ENCODE results near the gene TRPM4.

Gene TRPM4

DNA sequence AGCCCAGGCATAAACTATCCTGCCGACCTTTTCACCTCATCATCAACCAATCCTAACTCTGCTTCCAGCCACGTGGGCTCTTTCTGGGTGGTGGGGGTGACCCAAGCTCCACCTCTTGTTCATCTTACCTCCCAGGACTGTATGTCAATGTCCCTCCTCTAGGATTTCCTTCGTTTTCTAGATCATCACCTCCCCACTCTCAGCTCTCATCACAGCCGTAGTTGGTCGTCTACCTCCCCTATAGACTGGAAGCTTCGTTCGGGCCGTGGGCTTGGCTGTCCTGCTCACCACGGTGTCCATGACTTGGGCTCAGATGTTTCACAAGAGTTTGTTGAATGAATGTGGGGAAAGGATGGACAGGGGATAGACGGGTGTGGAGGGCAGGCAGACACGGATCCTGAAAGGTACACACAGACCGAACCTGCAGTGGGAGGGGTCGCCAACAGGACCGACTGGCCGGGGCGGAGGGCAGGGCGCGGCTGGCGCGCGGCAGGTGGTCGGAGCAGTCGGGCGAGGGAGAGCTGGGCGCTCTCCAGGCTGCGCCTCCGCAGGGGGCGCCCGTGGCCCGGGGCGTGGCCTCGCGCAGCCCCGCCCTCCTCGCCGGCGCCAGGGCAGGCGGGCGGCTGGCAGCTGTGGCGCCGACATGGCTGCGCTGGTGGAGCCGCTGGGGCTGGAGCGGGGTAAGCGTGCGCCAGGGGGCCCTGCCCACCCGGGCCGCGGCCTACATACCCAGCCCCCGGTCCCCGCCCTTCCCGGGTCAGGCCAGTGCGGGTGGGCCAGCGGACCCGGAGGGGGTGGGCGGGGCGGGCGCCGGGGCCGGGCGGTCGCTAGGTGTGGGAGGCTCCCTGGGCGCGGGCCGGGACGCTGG lies 43.6 kb upstream of the TRPM4 start, which contains the start of gene LIN7B:
TSS of gene LIN7B (plus strand) at position 609 of the 868 bp plus-strand sequence. CDS start at position 644, 35 bp downstream.
- TF ChIP-seq, protein P1, sequence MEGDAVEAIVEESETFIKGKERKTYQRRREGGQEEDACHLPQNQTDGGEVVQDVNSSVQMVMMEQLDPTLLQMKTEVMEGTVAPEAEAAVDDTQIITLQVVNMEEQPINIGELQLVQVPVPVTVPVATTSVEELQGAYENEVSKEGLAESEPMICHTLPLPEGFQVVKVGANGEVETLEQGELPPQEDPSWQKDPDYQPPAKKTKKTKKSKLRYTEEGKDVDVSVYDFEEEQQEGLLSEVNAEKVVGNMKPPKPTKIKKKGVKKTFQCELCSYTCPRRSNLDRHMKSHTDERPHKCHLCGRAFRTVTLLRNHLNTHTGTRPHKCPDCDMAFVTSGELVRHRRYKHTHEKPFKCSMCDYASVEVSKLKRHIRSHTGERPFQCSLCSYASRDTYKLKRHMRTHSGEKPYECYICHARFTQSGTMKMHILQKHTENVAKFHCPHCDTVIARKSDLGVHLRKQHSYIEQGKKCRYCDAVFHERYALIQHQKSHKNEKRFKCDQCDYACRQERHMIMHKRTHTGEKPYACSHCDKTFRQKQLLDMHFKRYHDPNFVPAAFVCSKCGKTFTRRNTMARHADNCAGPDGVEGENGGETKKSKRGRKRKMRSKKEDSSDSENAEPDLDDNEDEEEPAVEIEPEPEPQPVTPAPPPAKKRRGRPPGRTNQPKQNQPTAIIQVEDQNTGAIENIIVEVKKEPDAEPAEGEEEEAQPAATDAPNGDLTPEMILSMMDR (IDR thresholded peaks at IDR 0.05; ENCODE audit: low read depth, low read length), result 0 out of 2 replicates have a peak, but pooled peaks have one; percentile 21
- peak within 1 kb of the TSS; percentile 66 for H3K4me3 ChIP-seq (ENCODE audit: low read depth, low read length)

DNA sequence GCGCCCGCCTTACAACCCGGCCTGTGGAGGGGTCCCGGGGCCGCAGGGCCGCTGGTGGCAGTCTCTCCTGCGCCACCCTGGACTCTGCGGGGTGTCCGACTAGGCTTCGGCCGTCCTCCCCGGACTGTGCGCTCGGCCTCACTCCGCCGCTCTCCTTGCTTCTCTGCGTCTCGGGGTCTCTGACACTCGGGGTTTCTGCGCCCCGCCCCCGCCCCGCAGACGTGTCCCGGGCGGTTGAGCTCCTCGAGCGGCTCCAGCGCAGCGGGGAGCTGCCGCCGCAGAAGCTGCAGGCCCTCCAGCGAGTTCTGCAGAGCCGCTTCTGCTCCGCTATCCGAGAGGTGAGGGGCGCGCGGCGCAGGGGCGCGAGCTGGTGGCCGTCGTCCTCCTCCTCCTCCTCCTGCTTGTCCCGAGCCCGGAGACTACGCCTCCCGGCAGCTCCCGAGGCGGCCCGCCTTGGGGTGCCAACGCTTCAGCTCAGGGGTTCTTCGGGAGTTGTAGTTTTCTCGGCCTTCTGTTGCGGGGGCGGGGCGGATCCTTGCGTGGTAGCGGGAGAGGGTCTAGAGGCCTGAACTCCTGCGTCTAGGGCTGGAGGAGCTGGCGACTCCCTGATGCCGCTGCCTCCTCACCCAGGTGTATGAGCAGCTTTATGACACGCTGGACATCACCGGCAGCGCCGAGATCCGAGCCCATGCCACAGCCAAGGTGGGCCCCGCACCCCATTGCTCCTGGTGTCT lies 42.8 kb upstream of the TRPM4 start:
- H3K4me3 ChIP-seq (ENCODE audit: low read depth, low read length), result peak overlapping the region; percentile 66
- TF ChIP-seq, protein P1 (IDR thresholded peaks at IDR 0.05; ENCODE audit: low read depth, low read length), result no peak

DNA sequence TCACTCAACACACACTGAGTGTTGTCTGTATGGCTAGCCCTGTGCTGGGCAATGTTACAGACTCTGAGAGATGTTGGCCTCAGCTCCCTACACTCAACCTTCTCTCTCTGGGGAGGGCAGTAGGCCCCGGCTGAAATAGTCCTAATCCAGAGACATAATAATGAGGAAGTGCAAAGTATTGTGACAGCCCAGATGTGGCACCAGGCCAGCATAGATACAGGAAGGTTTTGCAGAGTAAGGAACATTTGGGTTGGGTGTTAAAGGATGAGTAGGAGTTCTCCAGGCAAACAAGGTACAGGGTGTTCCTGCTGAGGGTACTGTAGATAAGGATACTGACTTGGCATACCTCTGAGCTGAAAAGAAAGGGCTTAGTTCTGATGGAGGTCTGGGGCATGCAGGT lies 41.0 kb upstream of the TRPM4 start:
- TF ChIP-seq, protein P1 (IDR thresholded peaks at IDR 0.05; ENCODE audit: low read depth, low read length), result no peak
- H3K4me3 ChIP-seq (ENCODE audit: low read depth, low read length), result no peak overlapping the region

DNA sequence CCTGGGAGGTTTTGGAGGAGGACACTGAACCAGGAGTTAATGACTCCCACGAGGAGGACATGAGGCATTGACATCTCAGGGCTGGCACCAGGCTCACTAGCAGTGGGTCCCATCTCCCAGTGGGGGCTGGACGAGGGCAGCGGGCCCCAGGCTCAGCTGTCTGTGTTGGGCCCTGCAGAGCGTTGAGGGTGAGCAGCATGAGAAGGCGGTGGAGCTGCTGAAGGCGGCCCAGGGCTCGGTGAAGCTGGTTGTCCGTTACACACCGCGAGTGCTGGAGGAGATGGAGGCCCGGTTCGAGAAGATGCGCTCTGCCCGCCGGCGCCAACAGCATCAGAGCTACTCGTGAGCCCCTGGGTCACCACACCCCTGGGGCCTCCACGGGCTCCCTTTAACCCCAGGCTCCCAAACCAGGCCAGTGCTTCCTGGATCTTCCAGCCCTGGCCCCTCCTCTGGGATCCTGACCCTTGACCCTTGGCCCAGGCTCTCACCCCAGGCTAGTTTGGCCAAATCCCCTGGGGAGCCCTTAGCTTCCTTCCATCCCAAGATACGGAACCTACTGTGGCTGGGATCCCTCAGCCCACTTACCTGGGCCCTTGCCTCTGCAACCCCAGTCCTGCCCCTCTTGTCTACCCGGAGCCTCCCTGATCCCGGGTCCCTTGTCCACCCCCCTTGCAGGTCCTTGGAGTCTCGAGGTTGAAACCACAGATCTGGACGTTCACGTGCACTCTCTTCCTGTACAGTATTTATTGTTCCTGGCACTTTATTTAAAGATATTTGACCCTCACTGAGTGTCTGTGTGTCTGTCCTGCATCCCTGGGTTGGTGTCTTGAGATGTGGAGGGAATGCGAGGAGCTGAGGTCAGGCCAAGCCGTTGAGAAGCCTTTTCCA lies 39.7 kb upstream of the TRPM4 start:
- H3K4me3 ChIP-seq (ENCODE audit: low read depth, low read length), result peak overlapping the region; percentile 66
- TF ChIP-seq, protein P1 (IDR thresholded peaks at IDR 0.05; ENCODE audit: low read depth, low read length), result no peak

DNA sequence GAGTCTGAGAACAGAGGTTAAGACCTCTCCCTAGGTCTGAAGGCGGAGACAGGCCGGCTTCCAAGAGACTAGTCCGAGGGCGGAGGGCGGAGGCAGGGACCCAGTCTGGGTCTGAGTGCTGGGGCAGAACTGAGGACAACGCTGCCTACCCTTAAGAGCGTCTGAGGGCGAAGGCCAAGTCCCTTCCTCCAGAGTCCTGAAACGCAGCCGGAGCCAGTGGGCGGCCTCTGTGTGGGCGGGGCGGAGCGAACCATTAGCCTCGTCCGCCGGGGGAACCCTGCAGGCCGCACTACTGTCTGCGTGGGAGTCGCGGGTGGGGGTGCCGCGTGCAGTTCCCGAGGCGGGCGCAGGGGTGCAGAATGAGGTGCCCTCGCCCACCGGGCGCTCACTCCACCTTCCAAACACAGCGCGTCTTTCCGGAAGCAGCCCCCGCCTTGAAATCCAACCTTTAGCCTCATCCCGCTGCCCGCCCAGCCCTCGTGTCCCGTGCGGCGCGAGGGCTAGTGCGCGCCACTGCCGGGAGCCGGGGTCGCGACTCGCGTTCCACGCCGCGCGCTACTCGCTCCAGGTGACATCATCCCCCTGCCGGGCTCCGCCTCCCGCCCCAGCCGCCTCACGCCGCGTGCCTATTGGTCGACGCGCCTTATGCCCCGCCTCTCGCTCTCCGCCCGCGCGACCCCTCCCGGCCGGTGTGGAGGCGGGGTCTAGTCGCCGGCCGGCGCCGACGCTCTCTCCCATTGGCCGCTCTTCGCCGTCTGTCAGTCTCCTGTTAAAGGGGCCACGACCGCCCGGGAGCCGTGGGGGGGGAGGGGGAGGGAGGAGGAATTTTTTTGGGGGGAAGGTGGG lies 38.8 kb upstream of the TRPM4 start, which contains the start of gene C19orf73:
TSS of gene C19orf73 (minus strand) at position 579 of the 846 bp plus-strand sequence. CDS start at position 458, 121 bp downstream.
- TF ChIP-seq, protein P1 (IDR thresholded peaks at IDR 0.05; ENCODE audit: low read depth, low read length), result no peak
- peak within 1 kb of the TSS; percentile 66 for H3K4me3 ChIP-seq (ENCODE audit: low read depth, low read length)

Measured in WI38 (cell line).